OCI-LY7 (cell line): ENCODE data around the gene TPD52L1. TPM values are rescaled to one million over a fixed set of nuclear protein-coding genes. Genes with fewer than 3 reads are reported as not detected.
"Not testable (repeated sequence)": the region's sequence is repeated elsewhere in the genome, so short reads cannot be mapped to it uniquely, and the experiment has no call there.

Source experiments
- BruUV-seq: library from RNA; stranded (reverse); fragments of 400-500 nt; replicated peaks from 2 replicates; lab custom pipeline; 2021; lab: Mats Ljungman, UMichigan
- CTCF ChIA-PET: fragments of 300-600 bp; sonication (Branson Sonifier 250); formaldehyde crosslinking; loops from one replicate; lab custom pipeline; 2022; ENCODE audit warnings: antibody characterized with exemption; ENCODE audit not compliant: unreplicated experiment; lab: Charles Lee
- POLR2A ChIA-PET: fragments of 300-600 bp; sonication (Branson Sonifier 250); formaldehyde crosslinking; loops from one replicate; lab custom pipeline; 2022; ENCODE audit warnings: antibody characterized with exemption; lab: Charles Lee
- DNase-seq: peaks from one replicate; pipeline ENCODE4 v3.0.0-alpha.2; 2015; ENCODE audit warnings: low spot score
- H2AFZ ChIP-seq: fragments of 200-600 bp; sonication (generic), shearing (Covaris generic); 2 replicates; pipeline ENCODE4 v1.6.1; 2014; ENCODE audit warnings: mild to moderate bottlenecking, antibody characterized with exemption, low read length, moderate library complexity
- H3K27ac ChIP-seq: fragments of 200-600 bp; sonication (generic); 2 replicates; pipeline ENCODE4 v1.5.1; 2014; ENCODE audit warnings: mixed run types, low read depth, mild to moderate bottlenecking, moderate library complexity, low read length, inconsistent platforms; ENCODE audit not compliant: poor library complexity, severe bottlenecking
- H3K36me3 ChIP-seq: fragments of 200-600 bp; sonication (generic); 2 replicates; pipeline ENCODE4 v1.6.1; 2014; ENCODE audit warnings: mild to moderate bottlenecking, antibody characterized with exemption, low read length, moderate library complexity, mixed read lengths; ENCODE audit not compliant: insufficient read depth
- H3K4me1 ChIP-seq: fragments of 200-600 bp; sonication (generic); 2 replicates; pipeline ENCODE4 v1.5.1; 2014; ENCODE audit warnings: mild to moderate bottlenecking, low read length; ENCODE audit not compliant: insufficient read depth, poor library complexity, severe bottlenecking
- H3K4me2 ChIP-seq: fragments of 200-600 bp; sonication (generic); 2 replicates; pipeline ENCODE4 v1.6.1; 2014; ENCODE audit warnings: mild to moderate bottlenecking, low read length
- H3K4me3 ChIP-seq: fragments of 200-600 bp; sonication (generic); 2 replicates; pipeline ENCODE4 v1.5.1; 2014; ENCODE audit warnings: mild to moderate bottlenecking, low read depth, low read length; ENCODE audit not compliant: poor library complexity, severe bottlenecking
- H3K79me2 ChIP-seq: fragments of 200-600 bp; sonication (generic); 2 replicates; pipeline ENCODE4 v1.6.1; 2016; ENCODE audit warnings: low read depth, mild to moderate bottlenecking, low read length, moderate library complexity, mixed read lengths; ENCODE audit not compliant: insufficient read depth
- H3K9me2 ChIP-seq: fragments of 200-600 bp; sonication (generic); 2 replicates; pipeline ENCODE4 v1.6.1; 2016; ENCODE audit warnings: mild to moderate bottlenecking, low read length, mixed read lengths; ENCODE audit not compliant: insufficient read depth
- H3K9me3 ChIP-seq: fragments of 200-600 bp; sonication (generic); 2 replicates; pipeline ENCODE4 v1.6.1; 2014; ENCODE audit warnings: mild to moderate bottlenecking, mixed run types, low read length, mixed read lengths
- H4K20me1 ChIP-seq: fragments of 200-600 bp; sonication (generic); 2 replicates; pipeline ENCODE4 v1.6.1; 2014; ENCODE audit warnings: mild to moderate bottlenecking, antibody characterized with exemption, low read length, moderate library complexity, mixed read lengths; ENCODE audit not compliant: insufficient read depth
- EZH2phosphoT487 ChIP-seq: fragments of 200-600 bp; sonication (generic); IDR thresholded peaks from 2 replicates; pipeline ENCODE4 v1.6.1; 2018; ENCODE audit warnings: low read depth, borderline replicate concordance, mild to moderate bottlenecking, mixed run types, antibody characterized with exemption, low read length, moderate library complexity, mixed read lengths
- intact Hi-C: fragments of 100-400 bp; cut with micrococcal nuclease; formaldehyde crosslinking; loops from one replicate; pipeline ENCODE4 v1.10.0; 2022; ENCODE audit not compliant: unreplicated experiment
- total RNA-seq, 2 experiments: library from RNA; depleted of rRNA in 1 of 2; stranded (reverse); fragments of >200 nt in 1 of 2; shearing (Covaris generic) in 1 of 2; gene quantifications; 2 replicates each; pipeline ENCODE4 v1.2.3, GENCODE V29; 2014 to 2022
- TF ChIP-seq, protein P1 (sequence below): fragments of 200-600 bp; sonication (generic); conservative IDR thresholded peaks from 2 replicates; pipeline ENCODE4 v1.5.1; 2014; ENCODE audit warnings: mild to moderate bottlenecking, antibody characterized with exemption, low read length, moderate library complexity, mixed read lengths

TPD52L1 gene
- total RNA-seq, 2 experiments from 2014 or later: not detected

DNA sequence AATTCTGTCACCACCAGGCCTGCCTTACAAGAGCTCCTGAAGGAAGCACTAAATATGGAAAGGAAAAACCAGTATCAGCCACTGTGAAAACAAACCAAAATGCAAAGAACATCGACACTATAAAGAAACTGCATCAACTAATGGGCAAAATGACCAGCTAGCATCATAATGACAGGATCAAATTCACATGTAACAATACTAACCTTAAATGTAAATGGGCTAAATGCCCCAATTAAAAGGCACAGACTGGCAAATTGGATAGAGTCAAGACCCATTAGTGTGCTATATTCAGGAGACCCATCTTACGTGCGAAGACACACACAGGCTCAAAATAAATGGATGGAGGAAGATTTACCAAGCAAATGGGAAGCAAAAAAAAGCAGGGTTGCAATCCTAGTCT, 128.9 kb downstream of the TPD52L1 start:
- H3K36me3 ChIP-seq: peaks cover 77% of the 10 kb centered on the region
- H3K4me3 ChIP-seq, H3K9me2 ChIP-seq, H2AFZ ChIP-seq, H4K20me1 ChIP-seq, H3K79me2 ChIP-seq, CTCF ChIA-PET, H3K4me2 ChIP-seq, H3K9me3 ChIP-seq, intact Hi-C loops, BruUV-seq, DNase-seq, H3K27ac ChIP-seq, H3K4me1 ChIP-seq: not testable (repeated sequence)
- POLR2A ChIA-PET: interaction anchor here (0.6 to 1.0 kb wide), 3 partner anchors 58 to 1779 kb away, joined by 3 to 4 read pairs (median 3); no protein-coding TSS in a partner anchor

DNA sequence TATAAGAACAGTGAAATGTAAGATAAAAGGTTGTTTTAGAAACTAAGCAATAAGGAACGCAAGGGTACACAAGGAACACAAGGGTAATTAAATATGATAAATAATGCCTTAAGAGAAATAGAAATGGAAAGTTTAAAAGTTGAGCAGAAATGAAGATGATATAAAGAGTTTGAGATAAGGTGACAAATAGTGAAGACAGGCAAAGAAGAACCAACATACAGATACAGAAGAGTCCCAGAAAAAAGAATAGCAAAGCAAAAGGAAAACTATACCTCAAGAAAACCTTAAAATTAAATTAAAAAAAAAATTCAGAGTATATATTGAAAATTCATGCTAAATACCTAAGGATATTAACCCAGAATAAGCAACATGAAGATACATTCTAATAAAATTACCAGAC, 131.8 kb downstream of the TPD52L1 start:
- no peak for TF ChIP-seq EZH2phosphoT487
- TF ChIP-seq, protein P1, sequence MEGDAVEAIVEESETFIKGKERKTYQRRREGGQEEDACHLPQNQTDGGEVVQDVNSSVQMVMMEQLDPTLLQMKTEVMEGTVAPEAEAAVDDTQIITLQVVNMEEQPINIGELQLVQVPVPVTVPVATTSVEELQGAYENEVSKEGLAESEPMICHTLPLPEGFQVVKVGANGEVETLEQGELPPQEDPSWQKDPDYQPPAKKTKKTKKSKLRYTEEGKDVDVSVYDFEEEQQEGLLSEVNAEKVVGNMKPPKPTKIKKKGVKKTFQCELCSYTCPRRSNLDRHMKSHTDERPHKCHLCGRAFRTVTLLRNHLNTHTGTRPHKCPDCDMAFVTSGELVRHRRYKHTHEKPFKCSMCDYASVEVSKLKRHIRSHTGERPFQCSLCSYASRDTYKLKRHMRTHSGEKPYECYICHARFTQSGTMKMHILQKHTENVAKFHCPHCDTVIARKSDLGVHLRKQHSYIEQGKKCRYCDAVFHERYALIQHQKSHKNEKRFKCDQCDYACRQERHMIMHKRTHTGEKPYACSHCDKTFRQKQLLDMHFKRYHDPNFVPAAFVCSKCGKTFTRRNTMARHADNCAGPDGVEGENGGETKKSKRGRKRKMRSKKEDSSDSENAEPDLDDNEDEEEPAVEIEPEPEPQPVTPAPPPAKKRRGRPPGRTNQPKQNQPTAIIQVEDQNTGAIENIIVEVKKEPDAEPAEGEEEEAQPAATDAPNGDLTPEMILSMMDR: no peak
- DNase-seq: no peak
- ChIA-PET CTCF (no interaction called here), POLR2A (no interaction called here)
- H3K9me3 ChIP-seq: no peaks in the 10 kb centered on the region
- H3K79me2 ChIP-seq: no peaks in the 10 kb centered on the region
- H4K20me1 ChIP-seq: no peaks in the 10 kb centered on the region
- no peak overlapping the region for H3K4me2 ChIP-seq
- no peak overlapping the region for H3K27ac ChIP-seq
- intact Hi-C loops: no loop called here
- H3K36me3 ChIP-seq: peaks cover 75% of the 10 kb centered on the region
- H3K4me3 ChIP-seq: no peak overlapping the region
- H2AFZ ChIP-seq: no peak overlapping the region
- H3K9me2 ChIP-seq: no peaks in the 10 kb centered on the region
- no TSS peak for BruUV-seq
- H3K4me1 ChIP-seq: no peaks in the 10 kb centered on the region

DNA sequence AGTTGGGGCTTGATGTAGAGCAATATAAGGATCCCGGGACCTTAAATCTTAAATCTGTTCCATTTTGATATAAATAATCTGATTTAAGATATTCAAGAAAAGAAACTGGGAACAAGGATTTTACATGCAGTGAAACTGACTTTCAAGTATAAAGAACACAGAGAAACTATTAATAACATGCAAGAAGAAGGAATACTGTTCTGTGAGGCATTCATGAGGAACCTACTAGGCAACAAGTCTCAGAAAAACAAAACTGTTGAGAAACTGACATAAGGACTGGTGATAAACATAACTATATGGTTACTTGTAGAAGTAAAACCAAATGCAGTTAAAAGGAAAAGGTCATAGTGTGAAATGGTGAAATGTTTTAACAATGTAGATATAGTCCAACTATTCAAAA, 132.4 kb downstream of the TPD52L1 start:
- no peak for DNase-seq
- H3K9me2 ChIP-seq: no peaks in the 10 kb centered on the region
- no peaks in the 10 kb centered on the region for H3K9me3 ChIP-seq
- POLR2A ChIA-PET: no interaction called here
- H2AFZ ChIP-seq: no peak overlapping the region
- H3K36me3 ChIP-seq: peaks cover 75% of the 10 kb centered on the region
- H4K20me1 ChIP-seq: no peaks in the 10 kb centered on the region
- TF ChIP-seq, protein P1: no peak
- no peak for TF ChIP-seq EZH2phosphoT487
- no peaks in the 10 kb centered on the region for H3K4me1 ChIP-seq
- no TSS peak for BruUV-seq
- no peak overlapping the region for H3K27ac ChIP-seq
- CTCF ChIA-PET: no interaction called here
- intact Hi-C loops: no loop called here
- no peak overlapping the region for H3K4me3 ChIP-seq
- no peaks in the 10 kb centered on the region for H3K79me2 ChIP-seq
- no peak overlapping the region for H3K4me2 ChIP-seq
